HEK293 (cell line): ENCODE data around the gene AMOTL2.

Source experiments
- GFI1B ChIP-seq: fragments of 450-650 bp; formaldehyde crosslinking; IDR thresholded peaks from 2 replicates; pipeline ENCODE4 v1.5.1; 2016; ENCODE audit warnings: missing biosample characterization, missing genetic modification characterization
- GLI4 ChIP-seq: fragments of 450-650 bp; formaldehyde crosslinking; IDR thresholded peaks from 2 replicates; pipeline ENCODE4 v1.5.1; 2016; ENCODE audit warnings: missing biosample characterization, missing genetic modification characterization
- GLIS1 ChIP-seq: fragments of 450-650 bp; formaldehyde crosslinking; IDR thresholded peaks from 2 replicates; pipeline ENCODE4 v1.5.1; 2016; ENCODE audit warnings: missing biosample characterization, missing genetic modification characterization
- KLF10 ChIP-seq: fragments of 450-650 bp; IDR thresholded peaks from 2 replicates; pipeline ENCODE4 v1.5.1; 2018; ENCODE audit warnings: missing biosample characterization, mild to moderate bottlenecking, missing genetic modification characterization
- PRDM4 ChIP-seq: fragments of 450-650 bp; formaldehyde crosslinking; IDR thresholded peaks from 2 replicates; pipeline ENCODE4 v1.5.1; 2017; ENCODE audit warnings: missing biosample characterization, missing genetic modification characterization
- SCRT1 ChIP-seq: fragments of 450-650 bp; formaldehyde crosslinking; IDR thresholded peaks from 2 replicates; pipeline ENCODE4 v1.5.1; 2016; ENCODE audit warnings: missing biosample characterization, missing genetic modification characterization, borderline replicate concordance
- SP2 ChIP-seq: fragments of 450-650 bp; formaldehyde crosslinking; IDR thresholded peaks from 2 replicates; pipeline ENCODE4 v1.5.1; 2016; ENCODE audit warnings: missing biosample characterization, missing genetic modification characterization
- ZBTB17 ChIP-seq: fragments of 450-650 bp; formaldehyde crosslinking; IDR thresholded peaks from 2 replicates; pipeline ENCODE4 v1.5.1; 2016; ENCODE audit warnings: missing biosample characterization, missing genetic modification characterization
- ZFP37 ChIP-seq: fragments of 450-650 bp; formaldehyde crosslinking; IDR thresholded peaks from 2 replicates; pipeline ENCODE4 v1.5.1; 2016; ENCODE audit warnings: missing biosample characterization, missing genetic modification characterization
- ZNF2 ChIP-seq: fragments of 450-650 bp; formaldehyde crosslinking; IDR thresholded peaks from 2 replicates; pipeline ENCODE4 v1.5.1; 2016; ENCODE audit warnings: missing biosample characterization, missing genetic modification characterization
- ZNF202 ChIP-seq: fragments of 450-650 bp; formaldehyde crosslinking; IDR thresholded peaks from 2 replicates; pipeline ENCODE4 v1.5.1; 2016; ENCODE audit warnings: missing biosample characterization, missing genetic modification characterization, borderline replicate concordance
- ZNF398 ChIP-seq: fragments of 450-650 bp; formaldehyde crosslinking; IDR thresholded peaks from 2 replicates; pipeline ENCODE4 v1.5.1; 2017; ENCODE audit warnings: missing biosample characterization, missing genetic modification characterization
- ZNF501 ChIP-seq: fragments of 450-650 bp; formaldehyde crosslinking; IDR thresholded peaks from 2 replicates; pipeline ENCODE4 v1.5.1; 2016; ENCODE audit warnings: missing biosample characterization, missing genetic modification characterization
- ZNF521 ChIP-seq: fragments of 450-650 bp; formaldehyde crosslinking; IDR thresholded peaks from 2 replicates; pipeline ENCODE4 v1.5.1; 2017; ENCODE audit warnings: missing biosample characterization, mild to moderate bottlenecking, missing genetic modification characterization
- ZNF629 ChIP-seq: fragments of 450-650 bp; formaldehyde crosslinking; IDR thresholded peaks from 2 replicates; pipeline ENCODE4 v1.5.1; 2017; ENCODE audit warnings: missing biosample characterization, missing genetic modification characterization
- ZNF654 ChIP-seq: fragments of 450-650 bp; formaldehyde crosslinking; IDR thresholded peaks from 2 replicates; pipeline ENCODE4 v1.5.1; 2016; ENCODE audit warnings: low read depth, missing biosample characterization, missing genetic modification characterization
- ZNF677 ChIP-seq: fragments of 450-650 bp; IDR thresholded peaks from 2 replicates; pipeline ENCODE4 v1.5.0; 2018; ENCODE audit warnings: missing biosample characterization, mild to moderate bottlenecking, missing genetic modification characterization, moderate library complexity
- ZNF707 ChIP-seq: fragments of 450-650 bp; formaldehyde crosslinking; IDR thresholded peaks from 2 replicates; pipeline ENCODE4 v1.5.1; 2016; ENCODE audit warnings: missing biosample characterization, missing genetic modification characterization
- ZSCAN30 ChIP-seq: fragments of 450-650 bp; IDR thresholded peaks from 2 replicates; pipeline ENCODE4 v1.5.1; 2018; ENCODE audit warnings: missing biosample characterization, mild to moderate bottlenecking, missing genetic modification characterization, moderate library complexity
- ZSCAN5A ChIP-seq: fragments of 450-650 bp; formaldehyde crosslinking; IDR thresholded peaks from 2 replicates; pipeline ENCODE4 v1.5.1; 2016; ENCODE audit warnings: missing biosample characterization, missing genetic modification characterization
- TF ChIP-seq, protein P1 (sequence below): fragments of 450-650 bp; formaldehyde crosslinking; optimal IDR thresholded peaks from 2 replicates; pipeline ENCODE3; 2016; ENCODE audit warnings: missing biosample characterization, mild to moderate bottlenecking, missing genetic modification characterization
- TF ChIP-seq, protein P2 (sequence below): fragments of 450-650 bp; formaldehyde crosslinking; IDR thresholded peaks from 2 replicates; pipeline ENCODE4 v1.5.1; 2017; ENCODE audit warnings: missing biosample characterization, missing genetic modification characterization
- TF ChIP-seq, protein P3 (sequence below): fragments of 450-650 bp; formaldehyde crosslinking; IDR thresholded peaks from 2 replicates; pipeline ENCODE4 v1.5.1; 2016; ENCODE audit warnings: missing biosample characterization, missing genetic modification characterization, borderline replicate concordance
- TF ChIP-seq, protein P4 (sequence below): fragments of 450-650 bp; formaldehyde crosslinking; IDR thresholded peaks from 2 replicates; pipeline ENCODE4 v1.5.0; 2017; ENCODE audit warnings: missing biosample characterization, missing genetic modification characterization, borderline replicate concordance

Gene AMOTL2

DNA sequence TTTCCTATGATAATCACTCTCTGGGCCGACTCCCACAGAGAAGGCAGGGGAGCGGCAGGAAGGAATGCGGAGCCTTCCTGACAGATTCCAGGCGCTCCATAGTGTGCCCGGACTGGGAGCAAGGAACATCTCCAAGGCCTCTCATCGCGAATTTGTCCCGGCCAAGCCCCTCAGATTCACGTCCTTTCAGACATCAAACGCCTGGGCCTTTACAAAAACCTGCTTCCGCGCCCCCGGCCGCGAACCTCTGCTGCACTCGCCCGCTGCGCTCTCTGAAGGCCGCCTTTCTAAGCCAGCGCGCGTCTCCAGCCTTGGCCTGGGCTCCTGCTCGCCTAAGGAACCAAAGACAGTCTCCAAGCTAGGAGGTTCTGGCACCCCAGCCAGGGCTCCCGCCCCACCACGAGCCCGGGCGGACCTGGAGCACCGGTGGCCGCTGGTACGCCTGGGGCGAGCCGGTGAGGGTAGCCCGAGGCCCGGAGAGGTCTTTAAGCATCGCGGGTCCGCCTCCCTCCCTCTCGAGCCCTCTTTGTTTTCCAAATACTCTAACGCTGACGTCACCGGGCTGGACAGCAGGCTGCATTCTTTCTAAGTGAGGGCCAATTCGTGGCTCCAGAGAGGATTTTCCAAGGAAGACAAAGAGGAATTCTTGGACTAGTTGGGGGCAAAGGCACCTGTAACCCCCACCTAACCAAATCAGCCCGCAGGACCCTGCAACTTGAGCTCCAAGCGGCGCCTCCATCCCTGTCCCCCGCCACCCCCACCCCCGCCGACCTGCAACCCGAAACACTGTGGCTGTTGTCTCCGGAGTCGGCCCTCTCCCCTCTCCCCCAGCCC is 759 bp downstream of the AMOTL2 start (continued):
- TF ChIP-seq ZNF677: no peak
- TF ChIP-seq ZBTB17 (tag by site-specific recombination): peak; percentile 42; the same call in 1 of the 2 replicates
- no peak for TF ChIP-seq ZSCAN5A (tag by site-specific recombination)
- peak; percentile 55 for TF ChIP-seq SP2
- no peak for TF ChIP-seq GFI1B (tag by site-specific recombination)
- TF ChIP-seq ZNF654 (tag by site-specific recombination): no peak
- TF ChIP-seq GLI4 (tag by site-specific recombination): no peak
- TF ChIP-seq, protein P1, sequence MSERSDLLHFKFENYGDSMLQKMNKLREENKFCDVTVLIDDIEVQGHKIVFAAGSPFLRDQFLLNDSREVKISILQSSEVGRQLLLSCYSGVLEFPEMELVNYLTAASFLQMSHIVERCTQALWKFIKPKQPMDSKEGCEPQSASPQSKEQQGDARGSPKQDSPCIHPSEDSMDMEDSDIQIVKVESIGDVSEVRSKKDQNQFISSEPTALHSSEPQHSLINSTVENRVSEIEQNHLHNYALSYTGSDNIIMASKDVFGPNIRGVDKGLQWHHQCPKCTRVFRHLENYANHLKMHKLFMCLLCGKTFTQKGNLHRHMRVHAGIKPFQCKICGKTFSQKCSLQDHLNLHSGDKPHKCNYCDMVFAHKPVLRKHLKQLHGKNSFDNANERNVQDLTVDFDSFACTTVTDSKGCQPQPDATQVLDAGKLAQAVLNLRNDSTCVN (tag by site-specific recombination): peak; percentile 0
- peak; percentile 83 for TF ChIP-seq ZSCAN30 (tag by site-specific recombination)
- TF ChIP-seq, protein P2, sequence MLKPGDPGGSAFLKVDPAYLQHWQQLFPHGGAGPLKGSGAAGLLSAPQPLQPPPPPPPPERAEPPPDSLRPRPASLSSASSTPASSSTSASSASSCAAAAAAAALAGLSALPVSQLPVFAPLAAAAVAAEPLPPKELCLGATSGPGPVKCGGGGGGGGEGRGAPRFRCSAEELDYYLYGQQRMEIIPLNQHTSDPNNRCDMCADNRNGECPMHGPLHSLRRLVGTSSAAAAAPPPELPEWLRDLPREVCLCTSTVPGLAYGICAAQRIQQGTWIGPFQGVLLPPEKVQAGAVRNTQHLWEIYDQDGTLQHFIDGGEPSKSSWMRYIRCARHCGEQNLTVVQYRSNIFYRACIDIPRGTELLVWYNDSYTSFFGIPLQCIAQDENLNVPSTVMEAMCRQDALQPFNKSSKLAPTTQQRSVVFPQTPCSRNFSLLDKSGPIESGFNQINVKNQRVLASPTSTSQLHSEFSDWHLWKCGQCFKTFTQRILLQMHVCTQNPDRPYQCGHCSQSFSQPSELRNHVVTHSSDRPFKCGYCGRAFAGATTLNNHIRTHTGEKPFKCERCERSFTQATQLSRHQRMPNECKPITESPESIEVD (tag by site-specific recombination): no peak
- peak; percentile 56; the same call in 1 of the 2 replicates for TF ChIP-seq ZNF2
- TF ChIP-seq ZNF202 (tag by site-specific recombination): no peak
- no peak for TF ChIP-seq ZFP37 (tag by site-specific recombination)
- TF ChIP-seq ZNF501 (tag by site-specific recombination): 0 out of 2 replicates have a peak, but pooled peaks have one; percentile 18
- TF ChIP-seq ZNF629: peak; percentile 50
- no peak for TF ChIP-seq ZNF521 (tag by site-specific recombination)
- TF ChIP-seq PRDM4 (tag by site-specific recombination): no peak
- peak; percentile 64 for TF ChIP-seq ZNF398 (tag by site-specific recombination)
- no peak for TF ChIP-seq ZNF707 (tag by site-specific recombination)
- TF ChIP-seq GLIS1 (tag by site-specific recombination): peak; percentile 53
- no peak for TF ChIP-seq SCRT1
- TF ChIP-seq KLF10: peak; percentile 67
- TF ChIP-seq, protein P3, sequence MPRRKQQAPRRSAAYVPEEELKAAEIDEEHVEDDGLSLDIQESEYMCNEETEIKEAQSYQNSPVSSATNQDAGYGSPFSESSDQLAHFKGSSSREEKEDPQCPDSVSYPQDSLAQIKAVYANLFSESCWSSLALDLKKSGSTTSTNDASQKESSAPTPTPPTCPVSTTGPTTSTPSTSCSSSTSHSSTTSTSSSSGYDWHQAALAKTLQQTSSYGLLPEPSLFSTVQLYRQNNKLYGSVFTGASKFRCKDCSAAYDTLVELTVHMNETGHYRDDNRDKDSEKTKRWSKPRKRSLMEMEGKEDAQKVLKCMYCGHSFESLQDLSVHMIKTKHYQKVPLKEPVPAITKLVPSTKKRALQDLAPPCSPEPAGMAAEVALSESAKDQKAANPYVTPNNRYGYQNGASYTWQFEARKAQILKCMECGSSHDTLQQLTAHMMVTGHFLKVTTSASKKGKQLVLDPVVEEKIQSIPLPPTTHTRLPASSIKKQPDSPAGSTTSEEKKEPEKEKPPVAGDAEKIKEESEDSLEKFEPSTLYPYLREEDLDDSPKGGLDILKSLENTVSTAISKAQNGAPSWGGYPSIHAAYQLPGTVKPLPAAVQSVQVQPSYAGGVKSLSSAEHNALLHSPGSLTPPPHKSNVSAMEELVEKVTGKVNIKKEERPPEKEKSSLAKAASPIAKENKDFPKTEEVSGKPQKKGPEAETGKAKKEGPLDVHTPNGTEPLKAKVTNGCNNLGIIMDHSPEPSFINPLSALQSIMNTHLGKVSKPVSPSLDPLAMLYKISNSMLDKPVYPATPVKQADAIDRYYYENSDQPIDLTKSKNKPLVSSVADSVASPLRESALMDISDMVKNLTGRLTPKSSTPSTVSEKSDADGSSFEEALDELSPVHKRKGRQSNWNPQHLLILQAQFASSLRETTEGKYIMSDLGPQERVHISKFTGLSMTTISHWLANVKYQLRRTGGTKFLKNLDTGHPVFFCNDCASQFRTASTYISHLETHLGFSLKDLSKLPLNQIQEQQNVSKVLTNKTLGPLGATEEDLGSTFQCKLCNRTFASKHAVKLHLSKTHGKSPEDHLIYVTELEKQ: no peak
- TF ChIP-seq, protein P4, sequence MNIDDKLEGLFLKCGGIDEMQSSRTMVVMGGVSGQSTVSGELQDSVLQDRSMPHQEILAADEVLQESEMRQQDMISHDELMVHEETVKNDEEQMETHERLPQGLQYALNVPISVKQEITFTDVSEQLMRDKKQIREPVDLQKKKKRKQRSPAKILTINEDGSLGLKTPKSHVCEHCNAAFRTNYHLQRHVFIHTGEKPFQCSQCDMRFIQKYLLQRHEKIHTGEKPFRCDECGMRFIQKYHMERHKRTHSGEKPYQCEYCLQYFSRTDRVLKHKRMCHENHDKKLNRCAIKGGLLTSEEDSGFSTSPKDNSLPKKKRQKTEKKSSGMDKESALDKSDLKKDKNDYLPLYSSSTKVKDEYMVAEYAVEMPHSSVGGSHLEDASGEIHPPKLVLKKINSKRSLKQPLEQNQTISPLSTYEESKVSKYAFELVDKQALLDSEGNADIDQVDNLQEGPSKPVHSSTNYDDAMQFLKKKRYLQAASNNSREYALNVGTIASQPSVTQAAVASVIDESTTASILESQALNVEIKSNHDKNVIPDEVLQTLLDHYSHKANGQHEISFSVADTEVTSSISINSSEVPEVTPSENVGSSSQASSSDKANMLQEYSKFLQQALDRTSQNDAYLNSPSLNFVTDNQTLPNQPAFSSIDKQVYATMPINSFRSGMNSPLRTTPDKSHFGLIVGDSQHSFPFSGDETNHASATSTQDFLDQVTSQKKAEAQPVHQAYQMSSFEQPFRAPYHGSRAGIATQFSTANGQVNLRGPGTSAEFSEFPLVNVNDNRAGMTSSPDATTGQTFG (tag by site-specific recombination): no peak
